ENCODE results near the gene C1RL. TPM values are rescaled to one million over a fixed set of nuclear protein-coding genes. Genes with fewer than 3 reads are reported as not detected.

Gene C1RL
- total RNA-seq, 1 experiment from 2014 or later, result 17.7 TPM

DNA sequence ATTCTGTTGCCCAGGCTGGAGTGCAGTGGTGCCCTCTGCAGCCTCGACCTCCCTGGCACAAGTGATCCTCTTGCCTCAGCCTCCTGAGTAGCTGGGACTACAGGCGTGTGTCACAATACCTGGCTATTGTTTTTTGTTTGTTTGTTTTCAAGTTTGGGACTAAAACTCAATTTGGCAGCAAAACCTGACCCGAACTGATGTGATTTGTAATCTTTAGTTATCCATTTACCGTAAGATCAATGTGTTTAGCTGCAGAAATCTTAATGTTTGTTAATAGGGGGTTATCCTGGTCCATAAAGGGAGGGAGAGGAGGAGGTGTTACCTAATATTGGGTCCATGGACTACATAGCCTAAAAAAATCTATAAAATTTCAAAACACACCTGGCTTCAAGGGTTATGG, 49.2 kb downstream of the C1RL start:
- ChIA-PET POLR2A (interaction anchor here (0.7 to 1.7 kb wide), 2 partner anchors 48 to 51 kb away, joined by 3 to 7 read pairs; no protein-coding TSS in a partner anchor), CTCF (interaction anchor here (1.1 to 3.2 kb wide), 9 partner anchors 10 to 169 kb away, joined by 3 to 48 read pairs (median 5); partner anchors contain the start of genes C1RL and LPCAT3)
- no peak for DNase-seq (ENCODE audit: low spot score)
- Mint-ChIP-seq H3K4me1 (peaks cover 17% of the 10 kb centered on the region), H3K4me3 (no peak overlapping the region), H3K27me3 (ENCODE audit: low read depth) (peaks cover 2% of the 10 kb centered on the region; the same call in 1 of the 2 replicates), H3K9me3 (no peaks in the 10 kb centered on the region), H3K27ac (no peak overlapping the region), H3K36me3 (no peaks in the 10 kb centered on the region)
- TF ChIP-seq KAT7 (CRISPR knock-in tag; IDR thresholded peaks at IDR 0.05; ENCODE audit: borderline replicate concordance) (no peak), ATF1 (CRISPR knock-in tag; IDR thresholded peaks at IDR 0.05) (no peak), NFYB (CRISPR knock-in tag; conservative IDR thresholded peaks at IDR 0.05; ENCODE audit: low read depth) (no peak), HMGA2 (CRISPR knock-in tag; IDR thresholded peaks at IDR 0.05) (no peak), RELA (CRISPR knock-in tag; IDR thresholded peaks at IDR 0.05; ENCODE audit: borderline replicate concordance) (no peak), TEAD1 (CRISPR knock-in tag; IDR thresholded peaks at IDR 0.05) (no peak), TCF7 (CRISPR knock-in tag; IDR thresholded peaks at IDR 0.05; ENCODE audit: low read depth) (no peak), GTF2I (CRISPR knock-in tag; conservative IDR thresholded peaks at IDR 0.05) (no peak), SMAD4 (CRISPR knock-in tag; IDR thresholded peaks at IDR 0.05) (no peak), ZNF396 (CRISPR knock-in tag; IDR thresholded peaks at IDR 0.05; ENCODE audit: borderline replicate concordance) (no peak), SP1 (CRISPR knock-in tag; conservative IDR thresholded peaks at IDR 0.05) (no peak)
- TF ChIP-seq, protein P1, sequence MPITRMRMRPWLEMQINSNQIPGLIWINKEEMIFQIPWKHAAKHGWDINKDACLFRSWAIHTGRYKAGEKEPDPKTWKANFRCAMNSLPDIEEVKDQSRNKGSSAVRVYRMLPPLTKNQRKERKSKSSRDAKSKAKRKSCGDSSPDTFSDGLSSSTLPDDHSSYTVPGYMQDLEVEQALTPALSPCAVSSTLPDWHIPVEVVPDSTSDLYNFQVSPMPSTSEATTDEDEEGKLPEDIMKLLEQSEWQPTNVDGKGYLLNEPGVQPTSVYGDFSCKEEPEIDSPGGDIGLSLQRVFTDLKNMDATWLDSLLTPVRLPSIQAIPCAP (CRISPR knock-in tag; IDR thresholded peaks at IDR 0.05), result no peak
- TF ChIP-seq, protein P2, sequence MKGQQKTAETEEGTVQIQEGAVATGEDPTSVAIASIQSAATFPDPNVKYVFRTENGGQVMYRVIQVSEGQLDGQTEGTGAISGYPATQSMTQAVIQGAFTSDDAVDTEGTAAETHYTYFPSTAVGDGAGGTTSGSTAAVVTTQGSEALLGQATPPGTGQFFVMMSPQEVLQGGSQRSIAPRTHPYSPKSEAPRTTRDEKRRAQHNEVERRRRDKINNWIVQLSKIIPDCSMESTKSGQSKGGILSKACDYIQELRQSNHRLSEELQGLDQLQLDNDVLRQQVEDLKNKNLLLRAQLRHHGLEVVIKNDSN (CRISPR knock-in tag; IDR thresholded peaks at IDR 0.05), result no peak
- TF ChIP-seq, protein P3, sequence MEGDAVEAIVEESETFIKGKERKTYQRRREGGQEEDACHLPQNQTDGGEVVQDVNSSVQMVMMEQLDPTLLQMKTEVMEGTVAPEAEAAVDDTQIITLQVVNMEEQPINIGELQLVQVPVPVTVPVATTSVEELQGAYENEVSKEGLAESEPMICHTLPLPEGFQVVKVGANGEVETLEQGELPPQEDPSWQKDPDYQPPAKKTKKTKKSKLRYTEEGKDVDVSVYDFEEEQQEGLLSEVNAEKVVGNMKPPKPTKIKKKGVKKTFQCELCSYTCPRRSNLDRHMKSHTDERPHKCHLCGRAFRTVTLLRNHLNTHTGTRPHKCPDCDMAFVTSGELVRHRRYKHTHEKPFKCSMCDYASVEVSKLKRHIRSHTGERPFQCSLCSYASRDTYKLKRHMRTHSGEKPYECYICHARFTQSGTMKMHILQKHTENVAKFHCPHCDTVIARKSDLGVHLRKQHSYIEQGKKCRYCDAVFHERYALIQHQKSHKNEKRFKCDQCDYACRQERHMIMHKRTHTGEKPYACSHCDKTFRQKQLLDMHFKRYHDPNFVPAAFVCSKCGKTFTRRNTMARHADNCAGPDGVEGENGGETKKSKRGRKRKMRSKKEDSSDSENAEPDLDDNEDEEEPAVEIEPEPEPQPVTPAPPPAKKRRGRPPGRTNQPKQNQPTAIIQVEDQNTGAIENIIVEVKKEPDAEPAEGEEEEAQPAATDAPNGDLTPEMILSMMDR (IDR thresholded peaks at IDR 0.05), result no peak
- TF ChIP-seq, protein P4, sequence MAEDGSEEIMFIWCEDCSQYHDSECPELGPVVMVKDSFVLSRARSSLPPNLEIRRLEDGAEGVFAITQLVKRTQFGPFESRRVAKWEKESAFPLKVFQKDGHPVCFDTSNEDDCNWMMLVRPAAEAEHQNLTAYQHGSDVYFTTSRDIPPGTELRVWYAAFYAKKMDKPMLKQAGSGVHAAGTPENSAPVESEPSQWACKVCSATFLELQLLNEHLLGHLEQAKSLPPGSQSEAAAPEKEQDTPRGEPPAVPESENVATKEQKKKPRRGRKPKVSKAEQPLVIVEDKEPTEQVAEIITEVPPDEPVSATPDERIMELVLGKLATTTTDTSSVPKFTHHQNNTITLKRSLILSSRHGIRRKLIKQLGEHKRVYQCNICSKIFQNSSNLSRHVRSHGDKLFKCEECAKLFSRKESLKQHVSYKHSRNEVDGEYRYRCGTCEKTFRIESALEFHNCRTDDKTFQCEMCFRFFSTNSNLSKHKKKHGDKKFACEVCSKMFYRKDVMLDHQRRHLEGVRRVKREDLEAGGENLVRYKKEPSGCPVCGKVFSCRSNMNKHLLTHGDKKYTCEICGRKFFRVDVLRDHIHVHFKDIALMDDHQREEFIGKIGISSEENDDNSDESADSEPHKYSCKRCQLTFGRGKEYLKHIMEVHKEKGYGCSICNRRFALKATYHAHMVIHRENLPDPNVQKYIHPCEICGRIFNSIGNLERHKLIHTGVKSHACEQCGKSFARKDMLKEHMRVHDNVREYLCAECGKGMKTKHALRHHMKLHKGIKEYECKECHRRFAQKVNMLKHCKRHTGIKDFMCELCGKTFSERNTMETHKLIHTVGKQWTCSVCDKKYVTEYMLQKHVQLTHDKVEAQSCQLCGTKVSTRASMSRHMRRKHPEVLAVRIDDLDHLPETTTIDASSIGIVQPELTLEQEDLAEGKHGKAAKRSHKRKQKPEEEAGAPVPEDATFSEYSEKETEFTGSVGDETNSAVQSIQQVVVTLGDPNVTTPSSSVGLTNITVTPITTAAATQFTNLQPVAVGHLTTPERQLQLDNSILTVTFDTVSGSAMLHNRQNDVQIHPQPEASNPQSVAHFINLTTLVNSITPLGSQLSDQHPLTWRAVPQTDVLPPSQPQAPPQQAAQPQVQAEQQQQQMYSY (CRISPR knock-in tag; IDR thresholded peaks at IDR 0.05), result no peak
- TF ChIP-seq, protein P5, sequence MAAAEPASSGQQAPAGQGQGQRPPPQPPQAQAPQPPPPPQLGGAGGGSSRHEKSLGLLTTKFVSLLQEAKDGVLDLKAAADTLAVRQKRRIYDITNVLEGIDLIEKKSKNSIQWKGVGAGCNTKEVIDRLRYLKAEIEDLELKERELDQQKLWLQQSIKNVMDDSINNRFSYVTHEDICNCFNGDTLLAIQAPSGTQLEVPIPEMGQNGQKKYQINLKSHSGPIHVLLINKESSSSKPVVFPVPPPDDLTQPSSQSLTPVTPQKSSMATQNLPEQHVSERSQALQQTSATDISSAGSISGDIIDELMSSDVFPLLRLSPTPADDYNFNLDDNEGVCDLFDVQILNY (CRISPR knock-in tag; IDR thresholded peaks at IDR 0.05), result no peak
- TF ChIP-seq, protein P6, sequence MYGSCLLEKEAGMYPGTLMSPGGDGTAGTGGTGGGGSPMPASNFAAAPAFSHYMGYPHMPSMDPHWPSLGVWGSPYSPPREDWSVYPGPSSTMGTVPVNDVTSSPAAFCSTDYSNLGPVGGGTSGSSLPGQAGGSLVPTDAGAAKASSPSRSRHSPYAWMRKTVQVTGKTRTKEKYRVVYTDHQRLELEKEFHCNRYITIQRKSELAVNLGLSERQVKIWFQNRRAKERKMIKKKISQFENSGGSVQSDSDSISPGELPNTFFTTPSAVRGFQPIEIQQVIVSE (CRISPR knock-in tag; IDR thresholded peaks at IDR 0.05; ENCODE audit: borderline replicate concordance), result no peak
- no peak for ATAC-seq

All from WTC11 (cell line).